Nephron (organoid): ENCODE measurements around the gene PRTG.

Source experiments
- H3K27ac Mint-ChIP-seq, 3 experiments: 2 replicates each; pipeline ENCODE4 v1.8.0; 2020; ENCODE audit warnings: mixed read lengths in 3 of 3, mild to moderate bottlenecking in 2 of 3, moderate library complexity in 1 of 3
- H3K27me3 Mint-ChIP-seq: 2 replicates; pipeline ENCODE4 v1.8.0; 2021; ENCODE audit warnings: low read depth, mild to moderate bottlenecking, moderate library complexity, mixed read lengths
- H3K36me3 Mint-ChIP-seq: 2 replicates; pipeline ENCODE4 v1.8.0; 2020; ENCODE audit warnings: low read depth, mixed read lengths
- H3K4me1 Mint-ChIP-seq: 2 replicates; pipeline ENCODE4 v1.8.0; 2020; ENCODE audit warnings: mixed read lengths
- H3K4me3 Mint-ChIP-seq, 3 experiments: 2 replicates each; pipeline ENCODE4 v1.8.0; 2020; ENCODE audit warnings: mild to moderate bottlenecking in 3 of 3, mixed read lengths in 3 of 3, moderate library complexity in 2 of 3
- H3K9me3 Mint-ChIP-seq: 2 replicates; pipeline ENCODE4 v1.8.0; 2020; ENCODE audit warnings: mixed read lengths
- CTCF ChIP-seq, 3 experiments: fragments of 200-600 bp; sonication (generic); IDR thresholded peaks; one replicate each; pipeline ENCODE4 v1.5.0; 2021; ENCODE audit warnings: antibody characterized with exemption in 3 of 3; ENCODE audit not compliant: unreplicated experiment in 3 of 3

Gene PRTG

GRCh38 chr15:55632434-55632833 is 110.5 kb downstream of the PRTG start:
- Mint-ChIP-seq H3K4me3 (no peak overlapping the region), H3K4me1 (no peaks in the 10 kb centered on the region), H3K27me3 (no peaks in the 10 kb centered on the region), H3K27ac (no peak overlapping the region), H3K36me3 (peaks cover 53% of the 10 kb centered on the region), H3K9me3 (no peaks in the 10 kb centered on the region)
- no peak for TF ChIP-seq CTCF (IDR thresholded peaks at IDR 0.05; ENCODE audit: unreplicated experiment in 3 of 3)

GRCh38 chr15:55630858-55631257 is 112.1 kb downstream of the PRTG start:
- no peak for TF ChIP-seq CTCF (IDR thresholded peaks at IDR 0.05; ENCODE audit: unreplicated experiment in 3 of 3)
- Mint-ChIP-seq H3K27me3 (no peaks in the 10 kb centered on the region), H3K27ac (no peak overlapping the region), H3K4me1 (no peaks in the 10 kb centered on the region), H3K4me3 (no peak overlapping the region), H3K9me3 (no peaks in the 10 kb centered on the region), H3K36me3 (peaks cover 45% of the 10 kb centered on the region)

- Mint-ChIP-seq H3K36me3 (peaks cover 54% of the 10 kb centered on the region), H3K9me3 (no peaks in the 10 kb centered on the region), H3K27ac (no peak overlapping the region), H3K27me3 (no peaks in the 10 kb centered on the region), H3K4me3 (no peak overlapping the region), H3K4me1 (no peaks in the 10 kb centered on the region)
- TF ChIP-seq CTCF (IDR thresholded peaks at IDR 0.05; ENCODE audit: unreplicated experiment in 3 of 3) = no peak
Observed at GRCh38 chr15:55628369-55628730, 114.6 kb downstream of the PRTG start.

GRCh38 chr15:55627730-55628368 is 115.1 kb downstream of the PRTG start:
- no peaks in the 10 kb centered on the region for H3K9me3 Mint-ChIP-seq
- no peaks in the 10 kb centered on the region for H3K4me1 Mint-ChIP-seq
- TF ChIP-seq CTCF (IDR thresholded peaks at IDR 0.05; ENCODE audit: unreplicated experiment in 3 of 3) = no peak
- no peak overlapping the region for H3K4me3 Mint-ChIP-seq
- peaks cover 53% of the 10 kb centered on the region for H3K36me3 Mint-ChIP-seq
- no peak overlapping the region for H3K27ac Mint-ChIP-seq
- H3K27me3 Mint-ChIP-seq = no peaks in the 10 kb centered on the region

- Mint-ChIP-seq H3K9me3 (no peaks in the 10 kb centered on the region), H3K36me3 (peaks cover 41% of the 10 kb centered on the region), H3K27me3 (no peaks in the 10 kb centered on the region), H3K4me1 (no peaks in the 10 kb centered on the region), H3K4me3 (no peak overlapping the region), H3K27ac (no peak overlapping the region)
- TF ChIP-seq CTCF (IDR thresholded peaks at IDR 0.05; ENCODE audit: unreplicated experiment in 3 of 3) = no peak
Observed at GRCh38 chr15:55619783-55620182, 123.2 kb downstream of the PRTG start.

- Mint-ChIP-seq H3K36me3 (peaks cover 42% of the 10 kb centered on the region), H3K27me3 (no peaks in the 10 kb centered on the region), H3K4me1 (no peaks in the 10 kb centered on the region), H3K4me3 (no peak overlapping the region), H3K27ac (no peak overlapping the region), H3K9me3 (no peaks in the 10 kb centered on the region)
- no peak for TF ChIP-seq CTCF (IDR thresholded peaks at IDR 0.05; ENCODE audit: unreplicated experiment in 3 of 3)
Observed at GRCh38 chr15:55618387-55618786, 124.6 kb downstream of the PRTG start.
